IMR-90 (cell line): ENCODE data around the gene FBXO40. TPM values are rescaled to one million over a fixed set of nuclear protein-coding genes. Genes with fewer than 3 reads are reported as not detected.
"Not testable (repeated sequence)": the region's sequence is repeated elsewhere in the genome, so short reads cannot be mapped to it uniquely, and the experiment has no call there.

ENCODE experiments used
- ATAC-seq: fragments of 200-7000 bp; cut with Tn5 transposase; 2 replicates; pipeline ENCODE4 v1.9.1; 2020; ENCODE audit warnings: low read depth, mild to moderate bottlenecking, moderate library complexity
- BruUV-seq: library from RNA; stranded (reverse); fragments of 400-500 nt; replicated peaks from 2 replicates; lab custom pipeline; 2021; lab: Mats Ljungman, UMichigan
- CTCF ChIA-PET: fragments of 300-600 bp; formaldehyde crosslinking; extraction: SDS; loops from one replicate; lab custom pipeline; 2021; ENCODE audit warnings: antibody characterized with exemption; lab: Yijun Ruan, JAX
- POLR2A ChIA-PET: fragments of 300-600 bp; sonication (Branson Sonifier 250); formaldehyde crosslinking; loops from one replicate; lab custom pipeline; 2022; ENCODE audit warnings: antibody characterized with exemption; ENCODE audit not compliant: unreplicated experiment; lab: Charles Lee
- DNase-seq: peaks from one replicate; pipeline ENCODE4 v3.0.0; 2013
- H2AFZ ChIP-seq: replicated peaks from 2 replicates; pipeline ENCODE3; 2013; ENCODE audit warnings: low read length, mild to moderate bottlenecking; ENCODE audit not compliant: poor library complexity
- H2AK5ac ChIP-seq: 2 replicates; pipeline ENCODE4 v1.6.1; 2013; ENCODE audit warnings: low read depth, low read length, inconsistent platforms
- H2AK9ac ChIP-seq: replicated peaks from 2 replicates; pipeline ENCODE3; 2013; ENCODE audit warnings: mild to moderate bottlenecking, low read depth, low read length, moderate library complexity; ENCODE audit not compliant: poor library complexity
- H2BK120ac ChIP-seq: 2 replicates; pipeline ENCODE4 v1.6.1; 2013; ENCODE audit warnings: low read depth, low read length, inconsistent platforms
- H2BK15ac ChIP-seq: 3 replicates; pipeline ENCODE4 v1.6.1; 2013; ENCODE audit warnings: low read depth, low read length, inconsistent platforms
- H2BK20ac ChIP-seq: 2 replicates; pipeline ENCODE4 v1.6.1; 2013; ENCODE audit warnings: low read depth, mild to moderate bottlenecking, inconsistent platforms, low read length, moderate library complexity
- H2BK5ac ChIP-seq: 2 replicates; pipeline ENCODE4 v1.6.1; 2013; ENCODE audit warnings: mild to moderate bottlenecking, low read depth, low read length, inconsistent platforms; ENCODE audit not compliant: poor library complexity, severe bottlenecking
- H3K14ac ChIP-seq: replicated peaks from 2 replicates; pipeline ENCODE4 v1.6.1; 2013; ENCODE audit warnings: low read depth, low read length, inconsistent platforms
- H3K18ac ChIP-seq: 2 replicates; pipeline ENCODE4 v1.6.1; 2013; ENCODE audit warnings: low read depth, low read length, control low read depth
- H3K23ac ChIP-seq: 2 replicates; pipeline ENCODE4 v1.6.1; 2013; ENCODE audit warnings: low read depth, low read length, inconsistent platforms
- H3K27ac ChIP-seq: 2 replicates; pipeline ENCODE4 v1.5.1; 2013; ENCODE audit warnings: mild to moderate bottlenecking, control low read depth, low read length; ENCODE audit not compliant: insufficient read depth
- H3K27me3 ChIP-seq: 2 replicates; pipeline ENCODE4 v1.6.1; 2013; ENCODE audit warnings: low read length; ENCODE audit not compliant: control insufficient read depth, insufficient read depth
- H3K36me3 ChIP-seq: 2 replicates; pipeline ENCODE4 v1.6.1; 2013; ENCODE audit warnings: low read length, mixed read lengths; ENCODE audit not compliant: control insufficient read depth, insufficient read depth
- H3K4ac ChIP-seq: 2 replicates; pipeline ENCODE4 v1.6.1; 2013; ENCODE audit warnings: low read depth, low read length, inconsistent platforms
- H3K4me1 ChIP-seq: 2 replicates; pipeline ENCODE4 v1.6.1; 2013; ENCODE audit warnings: low read length, mixed read lengths; ENCODE audit not compliant: control insufficient read depth, insufficient read depth
- H3K4me2 ChIP-seq: 2 replicates; pipeline ENCODE4 v1.6.1; 2013; ENCODE audit warnings: low read depth, mild to moderate bottlenecking, control low read depth, low read length, moderate library complexity
- H3K4me3 ChIP-seq: 2 replicates; pipeline ENCODE4 v1.5.1; 2013; ENCODE audit warnings: low read depth, mild to moderate bottlenecking, control low read depth, low read length, moderate library complexity; ENCODE audit not compliant: insufficient read depth
- H3K56ac ChIP-seq: 2 replicates; pipeline ENCODE4 v1.6.1; 2013; ENCODE audit warnings: low read length, inconsistent platforms; ENCODE audit not compliant: insufficient read depth; ENCODE audit errors: extremely low read depth
- H3K79me1 ChIP-seq, 2 experiments: 2 replicates each; pipeline ENCODE4 v1.6.1; 2013; ENCODE audit warnings: low read length in 2 of 2, inconsistent platforms in 1 of 2, low read depth in 1 of 2
- H3K9ac ChIP-seq: 2 replicates; pipeline ENCODE4 v1.6.1; 2013; ENCODE audit warnings: low read depth, low read length, control low read depth
- H3K9me1 ChIP-seq: 2 replicates; pipeline ENCODE4 v1.6.1; 2013; ENCODE audit warnings: low read length, inconsistent platforms; ENCODE audit not compliant: insufficient read depth
- H3K9me3 ChIP-seq: 2 replicates; pipeline ENCODE4 v1.6.1; 2013; ENCODE audit warnings: low read length; ENCODE audit not compliant: control insufficient read depth, insufficient read depth
- H4K20me1 ChIP-seq: 2 replicates; pipeline ENCODE4 v1.6.1; 2013; ENCODE audit warnings: low read length, inconsistent platforms; ENCODE audit not compliant: insufficient read depth
- H4K5ac ChIP-seq: 2 replicates; pipeline ENCODE4 v1.6.1; 2013; ENCODE audit warnings: mild to moderate bottlenecking, low read depth, low read length, control low read depth
- H4K8ac ChIP-seq, 2 experiments: 2 replicates each; pipeline ENCODE4 v1.6.1; 2013; ENCODE audit warnings: low read depth in 2 of 2, low read length in 2 of 2, control low read depth in 1 of 2, inconsistent platforms in 1 of 2
- H4K91ac ChIP-seq: 2 replicates; pipeline ENCODE4 v1.6.1; 2013; ENCODE audit warnings: low read depth, low read length, inconsistent platforms; ENCODE audit not compliant: insufficient read depth
- BHLHE40 ChIP-seq: fragments of 150-350 bp; IDR thresholded peaks from 2 replicates; pipeline ENCODE4 v1.6.1; 2016; ENCODE audit warnings: mild to moderate bottlenecking, low read depth, low read length
- MAFK ChIP-seq: IDR thresholded peaks from 2 replicates; pipeline ENCODE4 v1.6.1; 2012; ENCODE audit warnings: low read depth, low read length, improper control_type of control experiment
- SMC3 ChIP-seq: fragments of 150-350 bp; IDR thresholded peaks from 2 replicates; pipeline ENCODE4 v1.6.1; 2016; ENCODE audit warnings: low read depth, mild to moderate bottlenecking, antibody characterized with exemption, low read length, moderate library complexity
- WGBS, 2 experiments: methylation state at CpG; one replicate each; pipeline versions ENCODE4 v1.1.5 to v1.1.7; 2013; ENCODE audit warnings: missing lambda C conversion rate in 2 of 2; ENCODE audit not compliant: insufficient read length in 1 of 2; ENCODE audit errors: extremely low coverage in 2 of 2; 5-methylcytosine and 5-hydroxymethylcytosine counted together
- dilution Hi-C: fragments of 300-500 bp; cut with HindIII; formaldehyde crosslinking; loops from one replicate; pipeline ENCODE4 v1.14.3; 2018; ENCODE audit warnings: low sequenced_read_pairs; ENCODE audit not compliant: unreplicated experiment
- in situ Hi-C: fragments of 300-500 bp; cut with MboI; formaldehyde crosslinking; loops from 3 replicates; pipeline ENCODE4 v1.14.3; 2019; ENCODE audit warnings: low sequenced_read_pairs, inconsistent platforms, mixed read lengths
- intact Hi-C: fragments of 100-400 bp; cut with micrococcal nuclease; formaldehyde crosslinking; loops from 2 replicates; pipeline ENCODE4 v1.10.0; 2022
- polyA plus RNA-seq, 3 experiments: library from polyadenylated mRNA; depleted of rRNA; stranded (reverse); fragments of >200 nt; gene quantifications; 2 replicates each; pipeline ENCODE4 v1.2.3, GENCODE V29; 2012; ENCODE audit warnings: low replicate concordance in 1 of 3
- total RNA-seq: library from RNA; depleted of rRNA; stranded (reverse); fragments of >200 nt; gene quantifications from 2 replicates; pipeline ENCODE4 v1.2.3, GENCODE V29; 2012
- TF ChIP-seq, protein P1 (sequence below): fragments of 150-350 bp; IDR thresholded peaks from 2 replicates; pipeline ENCODE4 v1.6.1; 2016; ENCODE audit warnings: low read depth, mild to moderate bottlenecking, low read length, moderate library complexity, borderline replicate concordance

FBXO40 gene
- total and polyA plus RNA-seq, 2 of the 4 experiments (the other 2 are of a cell fraction): not detected

- Histone ChIP-seq H3K56ac (no peak overlapping the region), H3K36me3 (no peaks in the 10 kb centered on the region), H4K8ac (no peak overlapping the region), H2BK20ac (no peak overlapping the region), H3K27ac (no peak overlapping the region), H2AK9ac (no peak overlapping the region), H3K14ac (no peak overlapping the region), H3K18ac (no peak overlapping the region), H2BK5ac (no peak overlapping the region), H3K4me3 (no peak overlapping the region), H2BK120ac (no peak overlapping the region), H3K9me3 (no peaks in the 10 kb centered on the region), H2BK15ac (no peak overlapping the region), H4K5ac (no peak overlapping the region), H3K79me1 (no peaks in the 10 kb centered on the region), H2AFZ (no peak overlapping the region), H3K4ac (no peak overlapping the region), H4K91ac (no peak overlapping the region), H3K27me3 (no peaks in the 10 kb centered on the region; the same call in none of the 2 replicates), H3K9ac (no peak overlapping the region), H4K20me1 (no peaks in the 10 kb centered on the region), H3K4me2 (no peak overlapping the region), H2AK5ac (no peak overlapping the region), H3K23ac (no peak overlapping the region), H3K9me1 (no peaks in the 10 kb centered on the region), H3K4me1 (no peaks in the 10 kb centered on the region)
- dilution Hi-C loops (no loop called here), intact Hi-C loops (no loop called here), in situ Hi-C loops (no loop called here)
- DNase-seq: no peak
- no peak for ATAC-seq
- 80% methylated on average over 1 of the region's 1 CpG; no CpG with 5 or more reads in 1 of the 2 experiments for WGBS, 2 experiments
- CTCF ChIA-PET: no interaction called here
- TF ChIP-seq SMC3 (no peak), MAFK (no peak), BHLHE40 (no peak)
- TF ChIP-seq, protein P1, sequence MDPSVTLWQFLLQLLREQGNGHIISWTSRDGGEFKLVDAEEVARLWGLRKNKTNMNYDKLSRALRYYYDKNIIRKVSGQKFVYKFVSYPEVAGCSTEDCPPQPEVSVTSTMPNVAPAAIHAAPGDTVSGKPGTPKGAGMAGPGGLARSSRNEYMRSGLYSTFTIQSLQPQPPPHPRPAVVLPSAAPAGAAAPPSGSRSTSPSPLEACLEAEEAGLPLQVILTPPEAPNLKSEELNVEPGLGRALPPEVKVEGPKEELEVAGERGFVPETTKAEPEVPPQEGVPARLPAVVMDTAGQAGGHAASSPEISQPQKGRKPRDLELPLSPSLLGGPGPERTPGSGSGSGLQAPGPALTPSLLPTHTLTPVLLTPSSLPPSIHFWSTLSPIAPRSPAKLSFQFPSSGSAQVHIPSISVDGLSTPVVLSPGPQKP: no peak
- POLR2A ChIA-PET: no interaction called here
- BruUV-seq: no TSS peak
These were observed 8.8 kb upstream of the FBXO40 start for GRCh38 chr3:121584418-121584817.

- H3K79me1 ChIP-seq, H2BK120ac ChIP-seq, H4K5ac ChIP-seq, H4K20me1 ChIP-seq, dilution Hi-C loops, DNase-seq, H3K36me3 ChIP-seq, H2AK5ac ChIP-seq, H2AK9ac ChIP-seq, H3K4me1 ChIP-seq, H3K4me3 ChIP-seq, H4K91ac ChIP-seq, H3K14ac ChIP-seq, H3K4me2 ChIP-seq, H4K8ac ChIP-seq, H3K9me1 ChIP-seq, CTCF ChIA-PET, H3K18ac ChIP-seq, H2BK5ac ChIP-seq, H3K23ac ChIP-seq, H3K27ac ChIP-seq, H3K4ac ChIP-seq, POLR2A ChIA-PET, H2BK20ac ChIP-seq, ATAC-seq, H2BK15ac ChIP-seq, H3K56ac ChIP-seq, intact Hi-C loops, H2AFZ ChIP-seq, H3K9ac ChIP-seq, H3K27me3 ChIP-seq, BruUV-seq, H3K9me3 ChIP-seq, in situ Hi-C loops: not testable (repeated sequence)
- WGBS, 2 experiments: no CpG with 5 or more reads among the region's 4 CpGs
These were observed 627 bp downstream of the FBXO40 start for GRCh38 chr3:121593806-121594205.
